ENCODE data around the gene AGTRAP. TPM values are rescaled to one million over a fixed set of nuclear protein-coding genes. Genes with fewer than 3 reads are reported as not detected.

AGTRAP gene
- total and polyA plus RNA-seq, 3 donors from 2014 or later = 49.2 to 75.3 (median 64.1) TPM

DNA sequence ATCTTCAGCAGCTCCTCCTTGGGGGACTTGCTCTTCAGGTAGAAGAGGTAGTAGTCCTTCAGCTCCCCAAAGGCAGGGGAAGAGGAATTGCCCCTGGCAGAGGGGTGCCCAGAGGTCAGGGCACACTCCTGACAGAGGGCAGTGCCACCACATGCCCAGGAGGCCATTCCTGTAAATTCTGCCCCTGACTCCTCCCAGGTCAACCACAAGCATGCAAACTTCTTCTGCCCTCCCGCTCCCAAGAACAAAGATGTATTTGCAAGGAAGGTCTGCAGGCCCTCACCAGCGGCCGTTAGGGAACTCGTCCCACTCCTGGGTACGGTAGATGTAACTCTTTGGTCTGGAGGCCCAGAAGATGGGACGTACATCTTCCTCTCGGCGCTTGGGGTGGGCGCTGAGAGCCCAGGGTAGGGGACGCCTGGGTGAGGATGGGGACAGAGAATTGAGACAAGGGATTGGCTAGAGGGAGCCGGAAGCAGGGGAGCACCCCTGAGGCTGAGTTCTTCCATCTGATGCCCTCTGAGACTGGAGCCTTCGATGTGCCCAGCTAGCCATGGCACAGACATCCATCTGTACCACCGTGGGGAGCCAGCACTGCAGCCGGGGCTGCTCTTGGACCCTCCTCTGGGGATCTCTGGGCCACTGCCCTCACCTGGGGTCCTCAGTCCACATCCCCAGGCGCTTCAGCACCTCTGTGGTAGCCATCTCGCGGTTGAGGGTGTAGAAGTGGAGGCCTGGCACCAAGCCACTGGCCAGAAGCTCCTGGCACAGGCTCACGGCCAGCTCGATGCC lies 58.7 kb downstream of the AGTRAP start:
- intact Hi-C loops (cut with DNase I; ENCODE audit: low total_unique reads) = no loop called here
- no peak for DNase-seq
- Histone ChIP-seq H3K27ac (peak overlapping the region in 1 of 2 donors; percentile 71), H3K27me3 (no peaks in the 10 kb centered on the region), H3K9me3 (no peaks in the 10 kb centered on the region), H3K4me3 (no peak overlapping the region), H3K4me1 (peaks cover 38% of the 10 kb centered on the region), H3K36me3 (ENCODE audit: low read depth, missing control alignments) (no peaks in the 10 kb centered on the region)
- TF ChIP-seq, protein P1, sequence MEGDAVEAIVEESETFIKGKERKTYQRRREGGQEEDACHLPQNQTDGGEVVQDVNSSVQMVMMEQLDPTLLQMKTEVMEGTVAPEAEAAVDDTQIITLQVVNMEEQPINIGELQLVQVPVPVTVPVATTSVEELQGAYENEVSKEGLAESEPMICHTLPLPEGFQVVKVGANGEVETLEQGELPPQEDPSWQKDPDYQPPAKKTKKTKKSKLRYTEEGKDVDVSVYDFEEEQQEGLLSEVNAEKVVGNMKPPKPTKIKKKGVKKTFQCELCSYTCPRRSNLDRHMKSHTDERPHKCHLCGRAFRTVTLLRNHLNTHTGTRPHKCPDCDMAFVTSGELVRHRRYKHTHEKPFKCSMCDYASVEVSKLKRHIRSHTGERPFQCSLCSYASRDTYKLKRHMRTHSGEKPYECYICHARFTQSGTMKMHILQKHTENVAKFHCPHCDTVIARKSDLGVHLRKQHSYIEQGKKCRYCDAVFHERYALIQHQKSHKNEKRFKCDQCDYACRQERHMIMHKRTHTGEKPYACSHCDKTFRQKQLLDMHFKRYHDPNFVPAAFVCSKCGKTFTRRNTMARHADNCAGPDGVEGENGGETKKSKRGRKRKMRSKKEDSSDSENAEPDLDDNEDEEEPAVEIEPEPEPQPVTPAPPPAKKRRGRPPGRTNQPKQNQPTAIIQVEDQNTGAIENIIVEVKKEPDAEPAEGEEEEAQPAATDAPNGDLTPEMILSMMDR (IDR thresholded peaks at IDR 0.05) = no peak
- TF ChIP-seq POLR2A (IDR thresholded peaks at IDR 0.05) = no peak
- WGBS, 2 donors = 80 to 93% methylated on average over 14 to 19 of the region's 19 CpGs

GRCh38 chr1:11795238-11795890 lies 59.4 kb downstream of the AGTRAP start:
- H3K27me3 ChIP-seq = no peaks in the 10 kb centered on the region
- H3K27ac ChIP-seq = peak overlapping the region; percentile 26 to 71
- H3K4me3 ChIP-seq = no peak overlapping the region
- no peaks in the 10 kb centered on the region for H3K36me3 ChIP-seq (ENCODE audit: low read depth, missing control alignments)
- DNase-seq = no peak
- WGBS, 2 donors = 84 to 93% methylated on average over 14 of the region's 14 CpGs
- H3K4me1 ChIP-seq = peaks cover 31% of the 10 kb centered on the region
- no peaks in the 10 kb centered on the region for H3K9me3 ChIP-seq
- intact Hi-C loops (cut with DNase I; ENCODE audit: low total_unique reads) = no loop called here
- no peak for TF ChIP-seq POLR2A (IDR thresholded peaks at IDR 0.05)
- TF ChIP-seq, protein P1 (IDR thresholded peaks at IDR 0.05) = no peak

DNA sequence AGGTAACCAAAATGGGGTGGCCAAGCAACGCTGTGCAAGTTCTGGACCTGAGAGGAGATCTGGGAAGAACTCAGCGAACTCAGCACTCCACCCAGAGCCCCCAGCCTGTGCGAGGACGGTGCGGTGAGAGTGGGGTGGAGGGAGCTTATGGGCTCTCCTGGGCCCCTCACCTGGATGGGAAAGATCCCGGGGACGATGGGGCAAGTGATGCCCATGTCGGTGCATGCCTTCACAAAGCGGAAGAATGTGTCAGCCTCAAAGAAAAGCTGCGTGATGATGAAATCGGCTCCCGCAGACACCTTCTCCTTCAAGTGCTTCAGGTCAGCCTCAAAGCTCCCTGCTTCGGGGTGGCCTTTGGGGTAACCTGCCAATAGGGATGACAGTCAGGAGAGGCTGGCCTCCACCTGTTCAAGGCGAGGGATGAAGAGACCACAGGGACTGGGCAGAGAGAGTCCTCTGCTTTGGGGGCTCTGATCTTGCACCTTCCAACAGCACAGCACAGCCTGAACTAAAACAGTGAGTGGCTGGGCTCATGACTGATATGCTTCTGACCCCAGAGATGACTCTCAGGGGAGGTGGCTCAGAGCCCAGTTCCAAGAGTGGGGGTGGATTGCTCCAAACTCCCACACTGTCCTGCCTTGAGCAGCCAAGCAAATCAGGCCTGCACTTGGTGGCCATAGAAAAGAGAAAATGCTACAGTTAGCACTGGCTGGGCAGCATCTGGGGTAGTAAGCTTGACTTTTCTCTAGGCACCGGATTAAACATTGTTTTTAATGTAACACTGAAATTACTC lies 60.3 kb downstream of the AGTRAP start:
- no peak overlapping the region for H3K4me3 ChIP-seq
- WGBS, 2 donors = 81 to 84% methylated on average over 13 to 15 of the region's 15 CpGs
- H3K36me3 ChIP-seq (ENCODE audit: low read depth, missing control alignments) = no peaks in the 10 kb centered on the region
- peak overlapping the region; percentile 41 to 71 for H3K27ac ChIP-seq
- H3K9me3 ChIP-seq = no peaks in the 10 kb centered on the region
- TF ChIP-seq, protein P1 (IDR thresholded peaks at IDR 0.05) = no peak
- no peak for TF ChIP-seq POLR2A (IDR thresholded peaks at IDR 0.05)
- peak; percentile 90 for DNase-seq
- intact Hi-C loops (cut with DNase I; ENCODE audit: low total_unique reads) = no loop called here
- H3K27me3 ChIP-seq = no peaks in the 10 kb centered on the region
- peaks cover 25% of the 10 kb centered on the region for H3K4me1 ChIP-seq

DNA sequence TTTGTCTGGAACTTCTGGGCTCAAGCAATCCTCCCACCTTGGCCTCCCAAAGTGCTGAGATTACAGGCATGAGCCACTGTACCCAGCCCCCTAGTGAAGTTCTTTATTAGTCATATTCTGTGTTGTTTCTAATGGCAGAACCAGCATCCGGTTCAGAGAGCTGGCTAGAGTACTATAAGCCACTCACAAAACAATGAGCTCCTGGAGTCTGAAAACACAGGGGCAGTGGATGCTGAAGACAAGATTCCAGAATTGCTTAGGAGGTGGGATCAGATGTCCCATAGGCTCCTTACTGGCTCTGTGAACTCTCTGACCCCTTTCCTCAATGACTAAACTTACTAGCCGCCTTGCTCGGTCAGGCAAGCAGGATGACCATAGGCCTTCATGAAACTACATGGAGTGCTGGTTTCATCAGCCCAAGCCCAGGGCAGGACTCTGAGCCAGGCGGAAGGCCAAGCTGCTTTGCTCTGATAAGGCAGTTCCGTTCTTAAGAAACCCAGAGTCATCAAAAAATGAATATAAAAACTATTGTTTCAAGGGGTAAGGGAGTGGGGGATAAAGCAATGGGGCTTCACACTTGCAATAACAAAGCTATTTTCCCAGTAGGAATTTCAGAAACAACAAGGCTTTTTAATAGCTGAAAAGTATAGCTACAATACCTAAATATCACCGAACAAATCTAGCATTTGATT lies 61.7 kb downstream of the AGTRAP start:
- 40 to 60% methylated on average over 6 of the region's 6 CpGs for WGBS, 2 donors
- TF ChIP-seq, protein P1 (IDR thresholded peaks at IDR 0.05) = no peak
- no peak for TF ChIP-seq POLR2A (IDR thresholded peaks at IDR 0.05)
- no peaks in the 10 kb centered on the region for H3K36me3 ChIP-seq (ENCODE audit: low read depth, missing control alignments)
- H3K4me1 ChIP-seq = peaks cover 22% of the 10 kb centered on the region
- DNase-seq = peak; percentile 85
- intact Hi-C loops (cut with DNase I; ENCODE audit: low total_unique reads) = no loop called here
- no peaks in the 10 kb centered on the region for H3K27me3 ChIP-seq
- no peak overlapping the region for H3K4me3 ChIP-seq
- H3K27ac ChIP-seq = peak overlapping the region; percentile 49 to 71
- H3K9me3 ChIP-seq = no peaks in the 10 kb centered on the region
